ENCODE measurements around the gene SPDEF. TPM values are rescaled to one million over a fixed set of nuclear protein-coding genes. Genes with fewer than 3 reads are reported as not detected.
A peak's percentile ranks its signal among the peaks of the same experiment; 100 is the strongest.

SPDEF gene
- total RNA-seq, 1 donor = not detected

DNA sequence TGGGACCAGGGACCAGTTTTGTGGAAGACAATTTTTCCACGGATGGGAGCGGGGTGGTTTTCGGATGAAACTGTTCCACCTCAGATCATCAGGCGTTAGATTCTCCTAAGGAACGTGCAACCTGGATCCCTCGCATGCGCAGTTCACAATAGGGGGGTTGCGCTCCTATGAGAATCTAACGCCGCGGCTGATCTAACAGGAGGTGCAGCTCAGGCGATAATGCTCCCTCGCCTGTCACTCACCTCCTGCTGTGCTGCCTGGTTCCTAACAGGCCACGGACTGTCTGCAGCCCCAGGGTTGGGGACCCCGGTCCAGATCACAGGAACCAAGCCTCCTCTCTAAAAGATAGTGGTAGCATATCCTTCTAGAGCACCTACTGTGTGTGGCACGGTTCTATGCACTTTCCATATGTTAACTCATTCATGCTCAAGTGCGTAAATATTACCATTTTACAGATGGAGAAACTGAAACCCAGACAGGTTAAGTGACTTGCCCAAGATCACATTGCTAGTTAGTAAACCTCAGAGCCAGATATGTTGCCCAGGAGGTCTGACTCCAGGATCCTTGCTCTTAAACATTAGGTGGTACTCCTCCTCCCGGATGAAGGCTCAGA is 25.3 kb downstream of the SPDEF start:
- TF ChIP-seq, protein P1, sequence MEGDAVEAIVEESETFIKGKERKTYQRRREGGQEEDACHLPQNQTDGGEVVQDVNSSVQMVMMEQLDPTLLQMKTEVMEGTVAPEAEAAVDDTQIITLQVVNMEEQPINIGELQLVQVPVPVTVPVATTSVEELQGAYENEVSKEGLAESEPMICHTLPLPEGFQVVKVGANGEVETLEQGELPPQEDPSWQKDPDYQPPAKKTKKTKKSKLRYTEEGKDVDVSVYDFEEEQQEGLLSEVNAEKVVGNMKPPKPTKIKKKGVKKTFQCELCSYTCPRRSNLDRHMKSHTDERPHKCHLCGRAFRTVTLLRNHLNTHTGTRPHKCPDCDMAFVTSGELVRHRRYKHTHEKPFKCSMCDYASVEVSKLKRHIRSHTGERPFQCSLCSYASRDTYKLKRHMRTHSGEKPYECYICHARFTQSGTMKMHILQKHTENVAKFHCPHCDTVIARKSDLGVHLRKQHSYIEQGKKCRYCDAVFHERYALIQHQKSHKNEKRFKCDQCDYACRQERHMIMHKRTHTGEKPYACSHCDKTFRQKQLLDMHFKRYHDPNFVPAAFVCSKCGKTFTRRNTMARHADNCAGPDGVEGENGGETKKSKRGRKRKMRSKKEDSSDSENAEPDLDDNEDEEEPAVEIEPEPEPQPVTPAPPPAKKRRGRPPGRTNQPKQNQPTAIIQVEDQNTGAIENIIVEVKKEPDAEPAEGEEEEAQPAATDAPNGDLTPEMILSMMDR (IDR thresholded peaks at IDR 0.05; ENCODE audit: extremely low read depth, low read depth, low read length) = no peak
- H3K4me1 ChIP-seq (ENCODE audit: insufficient read depth, low read length) = peaks cover 4% of the 10 kb centered on the region
- no peak overlapping the region for H3K27ac ChIP-seq (ENCODE audit: low read depth, low read length)
- no peaks in the 10 kb centered on the region for H3K9me3 ChIP-seq (ENCODE audit: low read depth, low read length)
- no peaks in the 10 kb centered on the region for H3K36me3 ChIP-seq (ENCODE audit: insufficient read depth, low read length)
- no peak for DNase-seq (ENCODE audit: insufficient read length, low spot score, missing footprints)
- H4K20me1 ChIP-seq (ENCODE audit: insufficient read depth, low read length) = no peaks in the 10 kb centered on the region
- H3K27me3 ChIP-seq (ENCODE audit: insufficient read depth, low read length) = no peaks in the 10 kb centered on the region
- no peak overlapping the region for H3K4me2 ChIP-seq (ENCODE audit: insufficient read depth, low read length)
- H3K79me2 ChIP-seq (ENCODE audit: insufficient read depth, low read length) = no peaks in the 10 kb centered on the region
- no peak overlapping the region for H3K4me3 ChIP-seq (ENCODE audit: insufficient read depth, low read length)
- H2AFZ ChIP-seq (ENCODE audit: low read length) = no peak overlapping the region

DNA sequence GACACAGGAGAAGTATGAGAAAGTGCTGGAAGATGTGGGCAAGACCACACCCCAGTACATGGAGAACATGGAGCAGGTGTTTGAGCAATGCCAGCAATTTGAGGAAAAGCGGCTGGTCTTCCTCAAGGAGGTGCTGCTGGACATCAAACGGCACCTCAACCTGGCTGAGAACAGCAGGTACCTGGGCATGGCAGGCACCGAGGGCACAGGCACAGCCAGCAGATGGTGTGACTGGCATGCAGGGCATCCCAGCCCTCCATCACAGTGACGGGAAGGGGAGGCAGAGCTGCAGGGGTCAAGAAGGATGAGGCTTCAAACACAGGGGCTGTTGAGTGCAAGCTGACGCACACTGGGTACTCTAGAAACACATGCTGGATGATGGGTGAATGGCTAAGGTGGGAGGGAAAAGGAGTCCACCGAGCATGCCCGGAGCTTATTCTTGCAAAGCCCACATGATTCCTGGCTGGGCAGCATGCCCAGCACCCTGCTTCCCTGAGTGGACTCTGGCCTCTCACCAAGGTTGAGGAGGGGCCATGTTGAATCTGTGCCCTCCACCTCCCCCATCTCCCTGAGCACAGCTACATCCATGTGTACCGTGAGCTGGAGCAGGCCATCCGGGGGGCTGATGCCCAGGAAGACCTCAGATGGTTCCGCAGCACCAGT is 26.3 kb downstream of the SPDEF start:
- peak; percentile 49 for DNase-seq (ENCODE audit: insufficient read length, low spot score, missing footprints)
- no peak overlapping the region for H3K27ac ChIP-seq (ENCODE audit: low read depth, low read length)
- H4K20me1 ChIP-seq (ENCODE audit: insufficient read depth, low read length) = no peaks in the 10 kb centered on the region
- H3K27me3 ChIP-seq (ENCODE audit: insufficient read depth, low read length) = no peaks in the 10 kb centered on the region
- no peak overlapping the region for H3K4me3 ChIP-seq (ENCODE audit: insufficient read depth, low read length)
- no peak overlapping the region for H3K4me2 ChIP-seq (ENCODE audit: insufficient read depth, low read length)
- no peaks in the 10 kb centered on the region for H3K79me2 ChIP-seq (ENCODE audit: insufficient read depth, low read length)
- peaks cover 4% of the 10 kb centered on the region for H3K4me1 ChIP-seq (ENCODE audit: insufficient read depth, low read length)
- TF ChIP-seq, protein P1 (IDR thresholded peaks at IDR 0.05; ENCODE audit: extremely low read depth, low read depth, low read length) = no peak
- H3K36me3 ChIP-seq (ENCODE audit: insufficient read depth, low read length) = no peaks in the 10 kb centered on the region
- H2AFZ ChIP-seq (ENCODE audit: low read length) = no peak overlapping the region
- no peaks in the 10 kb centered on the region for H3K9me3 ChIP-seq (ENCODE audit: low read depth, low read length)

- DNase-seq (ENCODE audit: insufficient read length, low spot score, missing footprints) = peak; percentile 82
- H3K27me3 ChIP-seq (ENCODE audit: insufficient read depth, low read length) = no peaks in the 10 kb centered on the region
- H3K4me3 ChIP-seq (ENCODE audit: insufficient read depth, low read length) = no peak overlapping the region
- H3K4me1 ChIP-seq (ENCODE audit: insufficient read depth, low read length) = peaks cover 4% of the 10 kb centered on the region
- H4K20me1 ChIP-seq (ENCODE audit: insufficient read depth, low read length) = no peaks in the 10 kb centered on the region
- H3K27ac ChIP-seq (ENCODE audit: low read depth, low read length) = no peak overlapping the region
- TF ChIP-seq, protein P1 (IDR thresholded peaks at IDR 0.05; ENCODE audit: extremely low read depth, low read depth, low read length) = no peak
- H3K4me2 ChIP-seq (ENCODE audit: insufficient read depth, low read length) = no peak overlapping the region
- no peaks in the 10 kb centered on the region for H3K36me3 ChIP-seq (ENCODE audit: insufficient read depth, low read length)
- no peak overlapping the region for H2AFZ ChIP-seq (ENCODE audit: low read length)
- H3K9me3 ChIP-seq (ENCODE audit: low read depth, low read length) = no peaks in the 10 kb centered on the region
- H3K79me2 ChIP-seq (ENCODE audit: insufficient read depth, low read length) = no peaks in the 10 kb centered on the region
Measured at GRCh38 chr6:34528996-34529664, 27.0 kb downstream of the SPDEF start.

Data from osteoblast (primary cell).